Skeletal muscle satellite cell (primary cell): Measurements from ENCODE around the gene HAUS5.

Experiments used
- H3K27me3 ChIP-seq: 2 replicates; pipeline ENCODE4 v1.7.0; 2013; ENCODE audit warnings: low read length; ENCODE audit not compliant: control insufficient read depth, insufficient read depth
- H3K36me3 ChIP-seq: 2 replicates; pipeline ENCODE4 v1.7.0; 2013; ENCODE audit warnings: mild to moderate bottlenecking, control low read depth, low read length; ENCODE audit not compliant: insufficient read depth
- H3K4me1 ChIP-seq: 2 replicates; pipeline ENCODE4 v1.7.0; 2013; ENCODE audit warnings: low read length; ENCODE audit not compliant: control insufficient read depth, insufficient read depth
- H3K4me2 ChIP-seq: 2 replicates; pipeline ENCODE4 v1.7.0; 2013; ENCODE audit warnings: mild to moderate bottlenecking, low read length
- H3K4me3 ChIP-seq: 2 replicates; pipeline ENCODE4 v1.7.0; 2013; ENCODE audit warnings: low read length
- H3K9ac ChIP-seq: 2 replicates; pipeline ENCODE4 v1.7.0; 2013; ENCODE audit warnings: mild to moderate bottlenecking, low read depth, low read length, moderate library complexity
- H3K9me3 ChIP-seq: replicated peaks from 2 replicates; pipeline ENCODE4 v1.7.0; 2013; ENCODE audit warnings: mild to moderate bottlenecking, control low read depth, low read length

Gene HAUS5

DNA sequence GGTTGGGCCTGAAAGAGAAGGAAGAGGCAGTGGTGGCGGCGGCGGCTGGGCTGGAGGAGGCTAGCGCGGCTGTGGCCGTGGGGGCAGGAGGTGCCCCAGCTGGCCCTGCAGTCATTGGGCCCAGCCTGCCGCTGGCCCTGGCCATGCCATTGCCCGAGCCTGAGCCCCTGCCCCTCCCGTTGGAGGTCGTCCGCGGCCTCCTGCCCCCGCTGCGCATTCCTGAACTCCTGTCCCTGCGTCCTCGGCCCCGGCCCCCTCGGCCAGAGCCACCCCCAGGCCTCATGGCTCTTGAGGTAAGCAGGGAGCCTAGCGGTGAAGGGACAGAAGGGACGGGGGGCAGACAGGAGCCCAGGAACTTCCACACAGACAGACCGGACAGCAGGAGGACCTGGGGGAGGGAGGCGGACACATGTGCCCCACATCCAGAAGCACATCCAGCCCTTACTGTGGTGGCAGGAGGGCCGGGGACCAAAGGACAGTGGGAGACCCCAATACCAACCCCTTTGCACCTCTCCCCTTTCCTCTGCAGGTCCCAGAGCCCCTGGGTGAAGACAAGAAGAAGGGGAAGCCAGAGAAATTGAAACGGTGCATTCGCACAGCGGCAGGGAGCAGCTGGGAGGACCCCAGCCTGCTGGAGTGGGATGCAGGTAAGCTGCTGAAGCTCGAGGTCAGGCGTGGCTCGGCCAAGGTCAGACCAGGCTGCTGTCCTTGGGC, 21.3 kb downstream of the HAUS5 start:
- no peak overlapping the region for H3K4me2 ChIP-seq
- no peak overlapping the region for H3K4me3 ChIP-seq
- no peaks in the 10 kb centered on the region for H3K9me3 ChIP-seq
- H3K4me1 ChIP-seq, result peaks cover 3% of the 10 kb centered on the region
- peaks cover 72% of the 10 kb centered on the region for H3K36me3 ChIP-seq
- H3K27me3 ChIP-seq, result no peaks in the 10 kb centered on the region
- no peak overlapping the region for H3K9ac ChIP-seq

- Histone ChIP-seq H3K36me3 (peaks cover 58% of the 10 kb centered on the region), H3K9me3 (no peaks in the 10 kb centered on the region), H3K9ac (no peak overlapping the region), H3K4me1 (peaks cover 3% of the 10 kb centered on the region), H3K27me3 (no peaks in the 10 kb centered on the region), H3K4me3 (no peak overlapping the region), H3K4me2 (no peak overlapping the region)
Measured at GRCh38 chr19:35636651-35637050, 24.1 kb downstream of the HAUS5 start.

DNA sequence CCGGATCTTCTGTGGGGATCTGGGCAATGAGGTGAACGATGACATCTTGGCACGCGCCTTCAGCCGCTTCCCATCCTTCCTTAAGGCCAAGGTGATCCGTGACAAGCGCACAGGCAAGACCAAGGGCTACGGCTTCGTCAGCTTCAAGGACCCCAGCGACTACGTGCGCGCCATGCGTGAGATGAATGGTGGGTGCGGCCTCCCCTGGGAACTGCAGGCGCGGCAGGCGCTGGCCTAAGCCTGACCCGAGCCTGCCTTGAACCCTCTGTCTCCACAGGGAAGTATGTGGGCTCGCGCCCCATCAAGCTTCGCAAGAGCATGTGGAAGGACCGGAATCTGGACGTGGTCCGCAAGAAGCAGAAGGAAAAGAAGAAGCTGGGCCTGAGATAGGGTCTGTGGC, 24.6 kb downstream of the HAUS5 start:
- Histone ChIP-seq H3K36me3 (peaks cover 53% of the 10 kb centered on the region), H3K27me3 (no peaks in the 10 kb centered on the region), H3K4me2 (no peak overlapping the region), H3K9ac (no peak overlapping the region), H3K4me1 (peaks cover 3% of the 10 kb centered on the region), H3K9me3 (no peaks in the 10 kb centered on the region), H3K4me3 (no peak overlapping the region)

DNA sequence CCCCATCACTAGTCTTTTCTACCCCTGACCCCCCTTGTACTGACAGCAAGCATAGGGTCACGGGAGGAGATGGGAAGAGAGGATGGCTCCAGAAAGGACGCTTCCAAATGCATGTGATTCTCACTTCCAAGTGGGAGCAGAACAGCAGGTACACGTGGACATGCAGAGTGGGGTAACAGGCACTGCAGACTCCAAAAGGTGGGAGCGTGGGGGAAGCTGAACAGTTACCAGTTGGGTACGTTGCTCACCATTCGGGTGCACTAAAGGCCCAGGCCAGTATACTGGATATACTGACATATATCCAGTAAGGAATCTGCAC, 26.7 kb downstream of the HAUS5 start:
- no peak overlapping the region for H3K9ac ChIP-seq
- no peak overlapping the region for H3K4me2 ChIP-seq
- peaks cover 32% of the 10 kb centered on the region for H3K36me3 ChIP-seq
- peaks cover 13% of the 10 kb centered on the region for H3K4me1 ChIP-seq
- H3K27me3 ChIP-seq, result no peaks in the 10 kb centered on the region
- no peaks in the 10 kb centered on the region for H3K9me3 ChIP-seq
- H3K4me3 ChIP-seq, result no peak overlapping the region

- Histone ChIP-seq H3K9ac (no peak overlapping the region), H3K4me2 (no peak overlapping the region), H3K4me1 (peaks cover 15% of the 10 kb centered on the region), H3K27me3 (no peaks in the 10 kb centered on the region), H3K4me3 (no peak overlapping the region), H3K36me3 (peaks cover 31% of the 10 kb centered on the region), H3K9me3 (no peaks in the 10 kb centered on the region)
Measured at GRCh38 chr19:35639863-35640262, 27.3 kb downstream of the HAUS5 start.

DNA sequence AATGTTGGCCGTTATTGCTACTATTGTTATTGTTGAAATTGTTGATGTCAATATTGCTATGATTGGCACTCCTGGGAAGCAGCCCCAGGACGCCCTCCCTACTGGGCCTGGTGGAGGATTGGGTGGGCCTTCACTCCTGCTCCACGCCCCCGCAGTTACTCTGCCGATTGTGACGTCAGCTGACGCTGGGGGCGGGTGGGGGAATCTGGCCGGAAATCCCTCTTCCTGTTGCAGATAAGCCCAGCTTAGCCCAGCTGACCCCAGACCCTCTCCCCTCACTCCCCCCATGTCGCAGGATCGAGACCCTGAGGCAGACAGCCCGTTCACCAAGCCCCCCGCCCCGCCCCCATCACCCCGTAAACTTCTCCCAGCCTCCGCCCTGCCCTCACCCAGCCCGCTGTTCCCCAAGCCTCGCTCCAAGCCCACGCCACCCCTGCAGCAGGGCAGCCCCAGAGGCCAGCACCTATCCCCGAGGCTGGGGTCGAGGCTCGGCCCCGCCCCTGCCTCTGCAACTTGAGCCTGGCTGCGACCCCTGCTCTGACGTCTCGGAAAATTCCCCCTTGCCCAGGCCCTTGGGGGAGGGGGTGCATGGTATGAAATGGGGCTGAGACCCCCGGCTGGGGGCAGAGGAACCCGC, 29.1 kb downstream of the HAUS5 start, which contains the start of gene ETV2:
TSS of gene ETV2 (plus strand) at position 231 of the 637 bp plus-strand sequence. CDS start 716 bp downstream, outside the sequence.
- Histone ChIP-seq H3K4me3 (no peak within 1 kb of the TSS), H3K9ac (no peak within 1 kb of the TSS), H3K4me2 (no peak within 1 kb of the TSS)

GRCh38 chr19:35642312-35642711, 29.8 kb downstream of the HAUS5 start:
- Histone ChIP-seq H3K4me2 (no peak overlapping the region), H3K9me3 (no peaks in the 10 kb centered on the region), H3K36me3 (peaks cover 11% of the 10 kb centered on the region), H3K27me3 (no peaks in the 10 kb centered on the region), H3K4me1 (peaks cover 19% of the 10 kb centered on the region), H3K9ac (no peak overlapping the region), H3K4me3 (no peak overlapping the region)

More for the DNA sequence above, 29.1 kb downstream of the HAUS5 start, which contains the start of gene ETV2:
- peaks cover 17% of the 10 kb centered on the region for H3K36me3 ChIP-seq
- H3K4me1 ChIP-seq, result peaks cover 19% of the 10 kb centered on the region
- H3K27me3 ChIP-seq, result no peaks in the 10 kb centered on the region
- H3K9me3 ChIP-seq, result no peaks in the 10 kb centered on the region

- no peaks in the 10 kb centered on the region for H3K9me3 ChIP-seq
- H3K4me1 ChIP-seq, result peaks cover 19% of the 10 kb centered on the region
- H3K27me3 ChIP-seq, result no peaks in the 10 kb centered on the region
- H3K36me3 ChIP-seq, result peaks cover 6% of the 10 kb centered on the region
- H3K4me2 ChIP-seq, result peak overlapping the region; percentile 89
- H3K9ac ChIP-seq, result peak overlapping the region; percentile 61
- peak overlapping the region; percentile 73 for H3K4me3 ChIP-seq
Measured at GRCh38 chr19:35642798-35643254, 30.3 kb downstream of the HAUS5 start.

DNA sequence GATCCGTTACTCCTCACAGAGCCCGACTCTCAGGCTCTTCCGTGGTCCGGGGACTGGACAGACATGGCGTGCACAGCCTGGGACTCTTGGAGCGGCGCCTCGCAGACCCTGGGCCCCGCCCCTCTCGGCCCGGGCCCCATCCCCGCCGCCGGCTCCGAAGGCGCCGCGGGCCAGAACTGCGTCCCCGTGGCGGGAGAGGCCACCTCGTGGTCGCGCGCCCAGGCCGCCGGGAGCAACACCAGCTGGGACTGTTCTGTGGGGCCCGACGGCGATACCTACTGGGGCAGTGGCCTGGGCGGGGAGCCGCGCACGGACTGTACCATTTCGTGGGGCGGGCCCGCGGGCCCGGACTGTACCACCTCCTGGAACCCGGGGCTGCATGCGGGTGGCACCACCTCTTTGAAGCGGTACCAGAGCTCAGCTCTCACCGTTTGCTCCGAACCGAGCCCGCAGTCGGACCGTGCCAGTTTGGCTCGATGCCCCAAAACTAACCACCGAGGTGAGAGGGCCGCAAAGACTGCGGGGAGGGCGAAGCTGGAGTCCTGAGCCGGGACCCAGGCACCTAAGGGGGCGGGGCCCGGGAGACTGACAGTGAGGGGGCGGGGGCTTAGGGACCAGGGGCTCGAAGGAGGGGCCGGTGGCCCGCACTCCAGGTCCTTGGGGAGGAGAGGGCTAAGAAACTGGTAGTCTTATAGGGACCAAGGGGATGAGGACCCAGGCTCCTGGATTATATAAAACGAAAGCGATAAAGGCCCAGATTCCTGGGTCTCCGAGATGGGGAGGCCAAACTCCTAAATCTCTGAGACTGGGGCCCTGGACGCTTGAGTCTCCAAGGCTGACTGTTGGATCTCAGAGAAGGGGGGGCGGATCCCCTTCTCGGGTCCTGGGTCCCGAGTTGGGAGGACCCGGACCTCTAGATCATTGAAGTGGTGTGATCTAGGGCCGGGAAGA, 31.0 kb downstream of the HAUS5 start:
- H3K9ac ChIP-seq, result peak overlapping the region; percentile 61
- H3K4me1 ChIP-seq, result peaks cover 19% of the 10 kb centered on the region

GRCh38 chr19:35644206-35644986, 31.9 kb downstream of the HAUS5 start:
- H3K36me3 ChIP-seq, result no peaks in the 10 kb centered on the region
- H3K4me2 ChIP-seq, result peak overlapping the region; percentile 89
- peak overlapping the region; percentile 62 for H3K9ac ChIP-seq
- H3K4me1 ChIP-seq, result peaks cover 24% of the 10 kb centered on the region
- no peaks in the 10 kb centered on the region for H3K9me3 ChIP-seq
- peak overlapping the region; percentile 73 for H3K4me3 ChIP-seq
- no peaks in the 10 kb centered on the region for H3K27me3 ChIP-seq

More for the DNA sequence above, 31.0 kb downstream of the HAUS5 start:
- Histone ChIP-seq H3K27me3 (no peaks in the 10 kb centered on the region), H3K9me3 (no peaks in the 10 kb centered on the region), H3K4me2 (peak overlapping the region; percentile 89), H3K4me3 (peak overlapping the region; percentile 73), H3K36me3 (no peaks in the 10 kb centered on the region)
